HepG2 (cell line): ENCODE data around the gene RHBG. TPM values are rescaled to one million over a fixed set of nuclear protein-coding genes. Genes with fewer than 3 reads are reported as not detected.
A peak's percentile ranks its signal among the peaks of the same experiment; 100 is the strongest.

ENCODE experiments used
- ATF3 ChIP-seq: sonication (generic); formaldehyde crosslinking; IDR thresholded peaks from 2 replicates; pipeline ENCODE4 v1.4.0; 2020; ENCODE audit warnings: missing genetic modification reagents
- CEBPG ChIP-seq: IDR thresholded peaks from 2 replicates; pipeline ENCODE4 v1.6.1; 2016
- CENPX ChIP-seq: sonication (generic); formaldehyde crosslinking; IDR thresholded peaks from 2 replicates; pipeline ENCODE4 v1.9.0; 2021; ENCODE audit warnings: mild to moderate bottlenecking, missing genetic modification reagents, moderate library complexity
- FOXK2 ChIP-seq: fragments of 450-650 bp; IDR thresholded peaks from 2 replicates; pipeline ENCODE4 v1.6.1; 2016
- GTF2F1 ChIP-seq: fragments of 150-350 bp; IDR thresholded peaks from 2 replicates; pipeline ENCODE4 v1.6.1; 2014; ENCODE audit warnings: low read length
- HMGA1 ChIP-seq: sonication (generic); formaldehyde crosslinking; conservative IDR thresholded peaks from 2 replicates; pipeline ENCODE4 v1.4.0; 2020; ENCODE audit warnings: missing genetic modification reagents
- HOXA7 ChIP-seq: sonication (generic); formaldehyde crosslinking; IDR thresholded peaks from 2 replicates; pipeline ENCODE4 v1.8.1; 2022; ENCODE audit warnings: mild to moderate bottlenecking, missing genetic modification reagents, moderate library complexity
- KDM3A ChIP-seq: IDR thresholded peaks from 2 replicates; pipeline ENCODE4 v1.6.1; 2018; ENCODE audit warnings: low read depth, missing compliant biosample characterization
- KDM5A ChIP-seq: fragments of 200-600 bp; sonication (generic); IDR thresholded peaks from 2 replicates; pipeline ENCODE4 v1.7.0; 2018; ENCODE audit warnings: antibody characterized with exemption, mild to moderate bottlenecking, low read length, borderline replicate concordance
- RFX5 ChIP-seq: IDR thresholded peaks from 2 replicates; pipeline ENCODE4 v1.6.1; 2011; ENCODE audit warnings: low read depth, low read length, improper control_type of control experiment
- SALL1 ChIP-seq: sonication (generic); formaldehyde crosslinking; IDR thresholded peaks from 2 replicates; pipeline ENCODE4 v1.8.0; 2022; ENCODE audit warnings: mild to moderate bottlenecking, missing genetic modification reagents
- THAP7 ChIP-seq: sonication (generic); formaldehyde crosslinking; IDR thresholded peaks from 2 replicates; pipeline ENCODE4 v1.8.1; 2023; ENCODE audit warnings: mild to moderate bottlenecking, missing genetic modification reagents
- ZBTB49 ChIP-seq: sonication (generic); formaldehyde crosslinking; IDR thresholded peaks from 2 replicates; pipeline ENCODE4 v1.4.0; 2020; ENCODE audit warnings: missing genetic modification reagents, borderline replicate concordance
- ZC3H4 ChIP-seq: sonication (generic); formaldehyde crosslinking; IDR thresholded peaks from 2 replicates; pipeline ENCODE4 v1.4.0; 2020; ENCODE audit warnings: missing genetic modification reagents, borderline replicate concordance
- ZEB1 ChIP-seq: IDR thresholded peaks from 2 replicates; pipeline ENCODE4 v1.6.1; 2012; ENCODE audit warnings: mild to moderate bottlenecking, low read depth, inconsistent platforms; ENCODE audit not compliant: insufficient replicate concordance
- ZNF121 ChIP-seq: sonication (generic); formaldehyde crosslinking; IDR thresholded peaks from 2 replicates; pipeline ENCODE4 v1.5.0; 2020; ENCODE audit warnings: mild to moderate bottlenecking, missing genetic modification reagents
- ZNF17 ChIP-seq: sonication (generic); formaldehyde crosslinking; IDR thresholded peaks from 2 replicates; pipeline ENCODE4 v1.5.0; 2020; ENCODE audit warnings: mild to moderate bottlenecking, missing genetic modification reagents
- ZNF337 ChIP-seq: sonication (generic); formaldehyde crosslinking; IDR thresholded peaks from 2 replicates; pipeline ENCODE4 v1.5.1; 2020; ENCODE audit warnings: missing genetic modification reagents, low read depth, mild to moderate bottlenecking, borderline replicate concordance
- ZNF451 ChIP-seq: sonication (generic); formaldehyde crosslinking; IDR thresholded peaks from 2 replicates; pipeline ENCODE4 v1.5.0; 2020; ENCODE audit warnings: mild to moderate bottlenecking, missing genetic modification reagents
- ZNF562 ChIP-seq: sonication (generic); formaldehyde crosslinking; IDR thresholded peaks from 2 replicates; pipeline ENCODE4 v1.8.0; 2022; ENCODE audit warnings: missing genetic modification reagents, borderline replicate concordance
- ZNF703 ChIP-seq: sonication (generic); formaldehyde crosslinking; IDR thresholded peaks from 2 replicates; pipeline ENCODE4 v1.5.1; 2020; ENCODE audit warnings: missing genetic modification reagents, mild to moderate bottlenecking, moderate library complexity, borderline replicate concordance
- ZNF816 ChIP-seq: sonication (generic); formaldehyde crosslinking; IDR thresholded peaks from 2 replicates; pipeline ENCODE4 v1.8.0; 2022; ENCODE audit warnings: missing genetic modification reagents, mild to moderate bottlenecking, borderline replicate concordance
- polyA plus RNA-seq, 8 experiments: library from polyadenylated mRNA; depleted of rRNA in 3 of 8; stranded (reverse) in 7 of 8; unstranded in 1 of 8; fragments of >200 nt; fragmentation: Illumina TruSeq in 4 of 8; extraction: Trizol in 4 of 8; gene quantifications; 2 replicates each; pipeline versions ENCODE4 v1.2.1 to v1.2.3, GENCODE V29; 2011 to 2016; ENCODE audit warnings: low read depth in 4 of 8, missing spikeins in 1 of 8, mixed read lengths in 1 of 8; ENCODE audit not compliant: insufficient read depth in 1 of 8
- total RNA-seq, 5 experiments: library from RNA; depleted of rRNA; stranded (reverse); fragments of >200 nt; fragmentation: Illumina TruSeq; extraction: Trizol; gene quantifications; 2 replicates each; pipeline ENCODE4 v1.2.3, GENCODE V29; 2016; ENCODE audit warnings: low read depth in 1 of 5
- TF ChIP-seq, protein P1 (sequence below), 2 experiments: sonication (generic) in 1 of 2; formaldehyde crosslinking in 1 of 2; IDR thresholded peaks; 2 replicates each; pipeline versions ENCODE4 v1.4.0 to v1.6.1; 2018 to 2020; ENCODE audit warnings: missing genetic modification reagents in 2 of 2, borderline replicate concordance in 1 of 2, low read depth in 1 of 2, mild to moderate bottlenecking in 1 of 2, missing biosample characterization in 1 of 2
- TF ChIP-seq, protein P2 (sequence below): sonication (generic); formaldehyde crosslinking; IDR thresholded peaks from 2 replicates; pipeline ENCODE4 v1.8.0; 2022; ENCODE audit warnings: missing genetic modification reagents, mild to moderate bottlenecking, inconsistent platforms, borderline replicate concordance

RHBG gene
- total and polyA plus RNA-seq, 2 of the 13 experiments (the other 11 are each of a cell fraction or from before 2014, with no cell fraction given) = 61.8 to 73.5 TPM

- no peak for TF ChIP-seq CENPX
- TF ChIP-seq ZBTB49 (CRISPR knock-in tag) = no peak
- TF ChIP-seq, protein P1, sequence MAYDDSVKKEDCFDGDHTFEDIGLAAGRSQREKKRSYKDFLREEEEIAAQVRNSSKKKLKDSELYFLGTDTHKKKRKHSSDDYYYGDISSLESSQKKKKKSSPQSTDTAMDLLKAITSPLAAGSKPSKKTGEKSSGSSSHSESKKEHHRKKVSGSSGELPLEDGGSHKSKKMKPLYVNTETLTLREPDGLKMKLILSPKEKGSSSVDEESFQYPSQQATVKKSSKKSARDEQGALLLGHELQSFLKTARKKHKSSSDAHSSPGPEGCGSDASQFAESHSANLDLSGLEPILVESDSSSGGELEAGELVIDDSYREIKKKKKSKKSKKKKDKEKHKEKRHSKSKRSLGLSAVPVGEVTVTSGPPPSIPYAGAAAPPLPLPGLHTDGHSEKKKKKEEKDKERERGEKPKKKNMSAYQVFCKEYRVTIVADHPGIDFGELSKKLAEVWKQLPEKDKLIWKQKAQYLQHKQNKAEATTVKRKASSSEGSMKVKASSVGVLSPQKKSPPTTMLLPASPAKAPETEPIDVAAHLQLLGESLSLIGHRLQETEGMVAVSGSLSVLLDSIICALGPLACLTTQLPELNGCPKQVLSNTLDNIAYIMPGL (CRISPR knock-in tag; IDR thresholded peaks at IDR 0.05; ENCODE audit: borderline replicate concordance in 1 of 2, low read depth in 1 of 2) = peak; percentile 52 to 64; a peak in 2 of 4 replicates
- no peak for TF ChIP-seq ZNF816 (CRISPR knock-in tag)
- no peak for TF ChIP-seq FOXK2
- TF ChIP-seq ATF3 (CRISPR knock-in tag) = peak; percentile 52; the same call in 1 of the 2 replicates
- no peak for TF ChIP-seq ZNF337
- TF ChIP-seq ZEB1 = peak; percentile 94
- peak; percentile 74 for TF ChIP-seq SALL1 (CRISPR knock-in tag)
- TF ChIP-seq GTF2F1 = no peak
- TF ChIP-seq ZNF451 (CRISPR knock-in tag) = no peak
- TF ChIP-seq, protein P2, sequence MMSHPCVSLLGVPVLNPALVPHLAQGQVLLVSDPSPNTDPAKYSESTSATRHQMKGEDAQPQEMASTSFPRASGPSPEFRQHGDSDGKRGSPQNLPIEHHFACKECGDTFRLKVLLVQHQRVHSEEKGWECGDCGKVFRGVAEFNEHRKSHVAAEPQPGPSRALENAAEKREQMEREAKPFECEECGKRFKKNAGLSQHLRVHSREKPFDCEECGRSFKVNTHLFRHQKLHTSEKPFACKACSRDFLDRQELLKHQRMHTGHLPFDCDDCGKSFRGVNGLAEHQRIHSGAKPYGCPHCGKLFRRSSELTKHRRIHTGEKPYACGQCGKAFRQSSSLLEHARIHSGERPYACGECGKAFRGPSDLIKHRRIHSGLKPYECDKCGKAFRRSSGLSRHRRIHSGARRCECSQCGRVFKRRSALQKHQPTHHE (CRISPR knock-in tag) = no peak
- no peak for TF ChIP-seq RFX5
- 0 out of 2 replicates have a peak, but pooled peaks have one; percentile 21 for TF ChIP-seq KDM3A (CRISPR knock-in tag)
- no peak; the same call in 1 of the 2 replicates for TF ChIP-seq THAP7 (CRISPR knock-in tag)
- no peak for TF ChIP-seq ZC3H4 (CRISPR knock-in tag)
- TF ChIP-seq KDM5A = peak; percentile 28; the same call in 1 of the 2 replicates
- no peak for TF ChIP-seq HMGA1 (CRISPR knock-in tag)
- no peak for TF ChIP-seq HOXA7 (CRISPR knock-in tag)
- 0 out of 2 replicates have a peak, but pooled peaks have one; percentile 6 for TF ChIP-seq CEBPG
- TF ChIP-seq ZNF562 = no peak
- no peak; the same call in 1 of the 2 replicates for TF ChIP-seq ZNF121 (CRISPR knock-in tag)
- peak; percentile 86; the same call in 1 of the 2 replicates for TF ChIP-seq ZNF703 (CRISPR knock-in tag)
- no peak for TF ChIP-seq ZNF17 (CRISPR knock-in tag)
Measured at GRCh38 chr1:156368889-156369684, at the start of gene RHBG (continued).
